GM23338 (cell line): ENCODE results near the gene TIGD7. TPM values are rescaled to one million over a fixed set of nuclear protein-coding genes. Genes with fewer than 3 reads are reported as not detected.

Source experiments
- ATAC-seq: fragments of 200-7000 bp; cut with Tn5 transposase; 3 replicates; pipeline ENCODE4 v1.9.1; 2020
- DNase-seq: peaks from one replicate; pipeline ENCODE4 v3.0.0-alpha.2; 2015; ENCODE audit warnings: low spot score
- H2AFZ ChIP-seq: fragments of 200-600 bp; sonication (generic); 2 replicates; pipeline ENCODE4 v1.8.0; 2016; ENCODE audit warnings: antibody characterized with exemption, mild to moderate bottlenecking, moderate library complexity
- H3F3A ChIP-seq: fragments of 200-600 bp; sonication (generic); replicated peaks from 2 replicates; pipeline ENCODE4 v1.8.0; 2017; ENCODE audit warnings: antibody characterized with exemption, mixed run types, low read depth
- H3K27ac ChIP-seq: fragments of 200-600 bp; sonication (generic); 2 replicates; pipeline ENCODE4 v1.6.1; 2016; ENCODE audit warnings: low read depth
- H3K27me3 ChIP-seq: fragments of 200-600 bp; sonication (generic); 2 replicates; pipeline ENCODE4 v1.8.0; 2016; ENCODE audit warnings: mild to moderate bottlenecking, mixed run types, moderate library complexity; ENCODE audit not compliant: insufficient read depth
- H3K36me3 ChIP-seq: fragments of 200-600 bp; sonication (generic); 2 replicates; pipeline ENCODE4 v1.8.0; 2016; ENCODE audit warnings: mild to moderate bottlenecking; ENCODE audit not compliant: insufficient read depth
- H3K4me1 ChIP-seq: fragments of 200-600 bp; sonication (generic); 2 replicates; pipeline ENCODE4 v1.8.0; 2016; ENCODE audit warnings: mild to moderate bottlenecking, moderate library complexity; ENCODE audit not compliant: insufficient read depth
- H3K4me2 ChIP-seq: fragments of 200-600 bp; sonication (generic); 2 replicates; pipeline ENCODE4 v1.7.1; 2017; ENCODE audit warnings: mixed run types
- H3K4me3 ChIP-seq: fragments of 200-600 bp; sonication (generic); 2 replicates; pipeline ENCODE4 v1.6.1; 2016; ENCODE audit warnings: mixed run types
- H3K79me2 ChIP-seq: fragments of 200-600 bp; sonication (generic); replicated peaks from 2 replicates; pipeline ENCODE4 v1.8.0; 2017; ENCODE audit warnings: mild to moderate bottlenecking; ENCODE audit not compliant: insufficient read depth
- H3K9me2 ChIP-seq: fragments of 200-600 bp; sonication (generic); 2 replicates; pipeline ENCODE4 v1.8.0; 2017; ENCODE audit not compliant: insufficient read depth
- H4K20me1 ChIP-seq: fragments of 200-600 bp; sonication (generic); replicated peaks from 2 replicates; pipeline ENCODE4 v1.8.0; 2017; ENCODE audit warnings: mild to moderate bottlenecking; ENCODE audit not compliant: insufficient read depth
- H3K27ac Mint-ChIP-seq: 2 replicates; pipeline ENCODE4 v1.8.0; 2020; ENCODE audit warnings: inconsistent platforms, mild to moderate bottlenecking, moderate library complexity, mixed read lengths
- H3K27me3 Mint-ChIP-seq: 3 replicates; pipeline ENCODE4 v1.8.0; 2022; ENCODE audit warnings: low read depth, mild to moderate bottlenecking, moderate library complexity, mixed read lengths, inconsistent platforms; ENCODE audit not compliant: insufficient read depth, poor library complexity
- H3K36me3 Mint-ChIP-seq: 3 replicates; pipeline ENCODE4 v1.8.0; 2021; ENCODE audit warnings: low read depth, mild to moderate bottlenecking, inconsistent platforms, moderate library complexity, mixed read lengths
- H3K4me1 Mint-ChIP-seq: 3 replicates; pipeline ENCODE4 v1.8.0; 2020; ENCODE audit warnings: mild to moderate bottlenecking, inconsistent platforms, mixed read lengths
- H3K4me3 Mint-ChIP-seq: 3 replicates; pipeline ENCODE4 v1.8.0; 2021; ENCODE audit warnings: moderate library complexity, mild to moderate bottlenecking, inconsistent platforms, mixed read lengths
- H3K9me3 Mint-ChIP-seq: 3 replicates; pipeline ENCODE4 v1.8.0; 2020; ENCODE audit warnings: moderate library complexity, mild to moderate bottlenecking, inconsistent platforms, mixed read lengths
- ETS1 ChIP-seq: IDR thresholded peaks from 2 replicates; pipeline ENCODE4 v1.6.1; 2016; ENCODE audit warnings: antibody characterized with exemption
- NANOG ChIP-seq: IDR thresholded peaks from 2 replicates; pipeline ENCODE4 v1.6.1; 2016; ENCODE audit warnings: antibody characterized with exemption, borderline replicate concordance
- REST ChIP-seq: IDR thresholded peaks from one replicate; pipeline ENCODE4 v1.6.1; 2018; ENCODE audit warnings: antibody characterized with exemption; ENCODE audit not compliant: unreplicated experiment
- ZNF114 ChIP-seq: fragments of 250-450 bp; sonication (Bioruptor Pico); IDR thresholded peaks from 2 replicates; pipeline ENCODE4 v1.5.0; 2020; ENCODE audit warnings: mild to moderate bottlenecking, moderate library complexity
- ZNF331 ChIP-seq: fragments of 250-450 bp; sonication (Bioruptor Pico); IDR thresholded peaks from 2 replicates; pipeline ENCODE4 v1.5.0; 2020; ENCODE audit warnings: low read depth, mild to moderate bottlenecking, moderate library complexity
- polyA plus RNA-seq: library from polyadenylated mRNA; unstranded; fragments of >200 nt; fragmentation: Nextera tagmentation; extraction: Ambion mirVana; gene quantifications from 2 replicates; pipeline ENCODE4 v1.2.1, GENCODE V29; 2016
- total RNA-seq: library from RNA; depleted of rRNA; stranded (reverse); fragments of >200 nt; shearing (Covaris generic); gene quantifications from 2 replicates; pipeline ENCODE4 v1.2.3, GENCODE V29; 2014
- TF ChIP-seq, protein P1 (sequence below), 2 experiments: fragments of 200-600 bp in 1 of 2; sonication (generic) in 1 of 2; conservative IDR thresholded peaks; 2 replicates each; pipeline versions ENCODE4 v1.5.1 to v1.6.1; 2016 to 2017; ENCODE audit warnings: antibody characterized with exemption in 2 of 2, low read depth in 2 of 2, mild to moderate bottlenecking in 2 of 2, moderate library complexity in 1 of 2
- TF ChIP-seq, protein P2 (sequence below): fragments of 250-450 bp; sonication (Bioruptor Pico); IDR thresholded peaks from 2 replicates; pipeline ENCODE4 v1.5.0; 2020; ENCODE audit warnings: mild to moderate bottlenecking, moderate library complexity

Gene TIGD7
- total and polyA plus RNA-seq, 2 experiments from 2014 or later = 3.9 to 8.0 TPM

DNA sequence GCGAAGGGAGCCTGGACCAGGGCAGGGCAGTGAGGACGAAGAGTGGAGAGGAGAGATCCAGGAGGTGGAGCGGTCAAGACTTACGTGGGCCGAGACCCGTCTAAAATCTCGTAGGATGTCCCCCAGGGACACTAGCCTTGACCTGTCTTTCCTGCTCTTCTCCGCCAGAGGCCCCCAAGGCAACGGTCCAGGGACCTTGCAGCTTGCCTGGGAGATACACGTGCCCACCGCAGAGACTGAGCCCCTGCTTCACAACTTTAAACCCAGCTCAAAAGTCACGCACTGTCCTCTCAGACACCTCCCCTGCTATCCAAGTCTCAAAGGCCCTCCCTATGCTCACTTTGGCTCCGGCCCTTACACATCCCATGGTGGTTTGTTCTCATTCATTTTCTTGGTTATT is 9.4 kb downstream of the TIGD7 start:
- Histone ChIP-seq H3K27ac (no peak overlapping the region), H3K4me3 (no peak overlapping the region), H3F3A (no peaks in the 10 kb centered on the region; the same call in 1 of the 2 replicates), H3K36me3 (peaks cover 9% of the 10 kb centered on the region), H3K9me2 (0 out of 2 replicates have a peak, but pooled peaks cover 6% of the 10 kb centered on the region), H4K20me1 (no peaks in the 10 kb centered on the region), H3K4me2 (peak overlapping the region; percentile 32; the same call in 1 of the 2 replicates), H3K4me1 (no peaks in the 10 kb centered on the region), H2AFZ (no peak overlapping the region), H3K79me2 (peaks cover 24% of the 10 kb centered on the region), H3K27me3 (no peaks in the 10 kb centered on the region)
- Mint-ChIP-seq H3K27ac (no peak overlapping the region), H3K36me3 (peaks cover 83% of the 10 kb centered on the region), H3K4me3 (no peak overlapping the region; the same call in 2 of the 3 replicates), H3K4me1 (no peaks in the 10 kb centered on the region; the same call in 2 of the 3 replicates), H3K27me3 (peaks cover 12% of the 10 kb centered on the region), H3K9me3 (peaks cover 75% of the 10 kb centered on the region)
- TF ChIP-seq REST = no peak
- TF ChIP-seq, protein P1, sequence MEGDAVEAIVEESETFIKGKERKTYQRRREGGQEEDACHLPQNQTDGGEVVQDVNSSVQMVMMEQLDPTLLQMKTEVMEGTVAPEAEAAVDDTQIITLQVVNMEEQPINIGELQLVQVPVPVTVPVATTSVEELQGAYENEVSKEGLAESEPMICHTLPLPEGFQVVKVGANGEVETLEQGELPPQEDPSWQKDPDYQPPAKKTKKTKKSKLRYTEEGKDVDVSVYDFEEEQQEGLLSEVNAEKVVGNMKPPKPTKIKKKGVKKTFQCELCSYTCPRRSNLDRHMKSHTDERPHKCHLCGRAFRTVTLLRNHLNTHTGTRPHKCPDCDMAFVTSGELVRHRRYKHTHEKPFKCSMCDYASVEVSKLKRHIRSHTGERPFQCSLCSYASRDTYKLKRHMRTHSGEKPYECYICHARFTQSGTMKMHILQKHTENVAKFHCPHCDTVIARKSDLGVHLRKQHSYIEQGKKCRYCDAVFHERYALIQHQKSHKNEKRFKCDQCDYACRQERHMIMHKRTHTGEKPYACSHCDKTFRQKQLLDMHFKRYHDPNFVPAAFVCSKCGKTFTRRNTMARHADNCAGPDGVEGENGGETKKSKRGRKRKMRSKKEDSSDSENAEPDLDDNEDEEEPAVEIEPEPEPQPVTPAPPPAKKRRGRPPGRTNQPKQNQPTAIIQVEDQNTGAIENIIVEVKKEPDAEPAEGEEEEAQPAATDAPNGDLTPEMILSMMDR (conservative IDR thresholded peaks at IDR 0.05; ENCODE audit: low read depth in 2 of 2) = peak; percentile 17 to 54; a peak in 2 of 4 replicates
- peak; percentile 48 for DNase-seq
- peak; percentile 75 for ATAC-seq

- Mint-ChIP-seq H3K9me3 (peaks cover 75% of the 10 kb centered on the region), H3K4me3 (no peak overlapping the region), H3K27me3 (peaks cover 12% of the 10 kb centered on the region), H3K36me3 (peaks cover 83% of the 10 kb centered on the region), H3K4me1 (no peaks in the 10 kb centered on the region; the same call in 2 of the 3 replicates), H3K27ac (no peak overlapping the region)
- DNase-seq (peak; percentile 30), ATAC-seq (peak; percentile 80)
- Histone ChIP-seq H2AFZ (no peak overlapping the region), H3K4me1 (no peaks in the 10 kb centered on the region), H3K4me3 (peak overlapping the region; percentile 17; the same call in 1 of the 2 replicates), H3K27me3 (no peaks in the 10 kb centered on the region), H4K20me1 (no peaks in the 10 kb centered on the region), H3K4me2 (peak overlapping the region; percentile 32; the same call in 1 of the 2 replicates), H3F3A (no peaks in the 10 kb centered on the region; the same call in 1 of the 2 replicates), H3K27ac (no peak overlapping the region), H3K79me2 (peaks cover 29% of the 10 kb centered on the region), H3K9me2 (0 out of 2 replicates have a peak, but pooled peaks cover 6% of the 10 kb centered on the region), H3K36me3 (peaks cover 15% of the 10 kb centered on the region)
- no peak for TF ChIP-seq NANOG
- TF ChIP-seq ETS1 = no peak
- TF ChIP-seq ZNF331 (CRISPR knock-in tag) = no peak
- TF ChIP-seq, protein P2, sequence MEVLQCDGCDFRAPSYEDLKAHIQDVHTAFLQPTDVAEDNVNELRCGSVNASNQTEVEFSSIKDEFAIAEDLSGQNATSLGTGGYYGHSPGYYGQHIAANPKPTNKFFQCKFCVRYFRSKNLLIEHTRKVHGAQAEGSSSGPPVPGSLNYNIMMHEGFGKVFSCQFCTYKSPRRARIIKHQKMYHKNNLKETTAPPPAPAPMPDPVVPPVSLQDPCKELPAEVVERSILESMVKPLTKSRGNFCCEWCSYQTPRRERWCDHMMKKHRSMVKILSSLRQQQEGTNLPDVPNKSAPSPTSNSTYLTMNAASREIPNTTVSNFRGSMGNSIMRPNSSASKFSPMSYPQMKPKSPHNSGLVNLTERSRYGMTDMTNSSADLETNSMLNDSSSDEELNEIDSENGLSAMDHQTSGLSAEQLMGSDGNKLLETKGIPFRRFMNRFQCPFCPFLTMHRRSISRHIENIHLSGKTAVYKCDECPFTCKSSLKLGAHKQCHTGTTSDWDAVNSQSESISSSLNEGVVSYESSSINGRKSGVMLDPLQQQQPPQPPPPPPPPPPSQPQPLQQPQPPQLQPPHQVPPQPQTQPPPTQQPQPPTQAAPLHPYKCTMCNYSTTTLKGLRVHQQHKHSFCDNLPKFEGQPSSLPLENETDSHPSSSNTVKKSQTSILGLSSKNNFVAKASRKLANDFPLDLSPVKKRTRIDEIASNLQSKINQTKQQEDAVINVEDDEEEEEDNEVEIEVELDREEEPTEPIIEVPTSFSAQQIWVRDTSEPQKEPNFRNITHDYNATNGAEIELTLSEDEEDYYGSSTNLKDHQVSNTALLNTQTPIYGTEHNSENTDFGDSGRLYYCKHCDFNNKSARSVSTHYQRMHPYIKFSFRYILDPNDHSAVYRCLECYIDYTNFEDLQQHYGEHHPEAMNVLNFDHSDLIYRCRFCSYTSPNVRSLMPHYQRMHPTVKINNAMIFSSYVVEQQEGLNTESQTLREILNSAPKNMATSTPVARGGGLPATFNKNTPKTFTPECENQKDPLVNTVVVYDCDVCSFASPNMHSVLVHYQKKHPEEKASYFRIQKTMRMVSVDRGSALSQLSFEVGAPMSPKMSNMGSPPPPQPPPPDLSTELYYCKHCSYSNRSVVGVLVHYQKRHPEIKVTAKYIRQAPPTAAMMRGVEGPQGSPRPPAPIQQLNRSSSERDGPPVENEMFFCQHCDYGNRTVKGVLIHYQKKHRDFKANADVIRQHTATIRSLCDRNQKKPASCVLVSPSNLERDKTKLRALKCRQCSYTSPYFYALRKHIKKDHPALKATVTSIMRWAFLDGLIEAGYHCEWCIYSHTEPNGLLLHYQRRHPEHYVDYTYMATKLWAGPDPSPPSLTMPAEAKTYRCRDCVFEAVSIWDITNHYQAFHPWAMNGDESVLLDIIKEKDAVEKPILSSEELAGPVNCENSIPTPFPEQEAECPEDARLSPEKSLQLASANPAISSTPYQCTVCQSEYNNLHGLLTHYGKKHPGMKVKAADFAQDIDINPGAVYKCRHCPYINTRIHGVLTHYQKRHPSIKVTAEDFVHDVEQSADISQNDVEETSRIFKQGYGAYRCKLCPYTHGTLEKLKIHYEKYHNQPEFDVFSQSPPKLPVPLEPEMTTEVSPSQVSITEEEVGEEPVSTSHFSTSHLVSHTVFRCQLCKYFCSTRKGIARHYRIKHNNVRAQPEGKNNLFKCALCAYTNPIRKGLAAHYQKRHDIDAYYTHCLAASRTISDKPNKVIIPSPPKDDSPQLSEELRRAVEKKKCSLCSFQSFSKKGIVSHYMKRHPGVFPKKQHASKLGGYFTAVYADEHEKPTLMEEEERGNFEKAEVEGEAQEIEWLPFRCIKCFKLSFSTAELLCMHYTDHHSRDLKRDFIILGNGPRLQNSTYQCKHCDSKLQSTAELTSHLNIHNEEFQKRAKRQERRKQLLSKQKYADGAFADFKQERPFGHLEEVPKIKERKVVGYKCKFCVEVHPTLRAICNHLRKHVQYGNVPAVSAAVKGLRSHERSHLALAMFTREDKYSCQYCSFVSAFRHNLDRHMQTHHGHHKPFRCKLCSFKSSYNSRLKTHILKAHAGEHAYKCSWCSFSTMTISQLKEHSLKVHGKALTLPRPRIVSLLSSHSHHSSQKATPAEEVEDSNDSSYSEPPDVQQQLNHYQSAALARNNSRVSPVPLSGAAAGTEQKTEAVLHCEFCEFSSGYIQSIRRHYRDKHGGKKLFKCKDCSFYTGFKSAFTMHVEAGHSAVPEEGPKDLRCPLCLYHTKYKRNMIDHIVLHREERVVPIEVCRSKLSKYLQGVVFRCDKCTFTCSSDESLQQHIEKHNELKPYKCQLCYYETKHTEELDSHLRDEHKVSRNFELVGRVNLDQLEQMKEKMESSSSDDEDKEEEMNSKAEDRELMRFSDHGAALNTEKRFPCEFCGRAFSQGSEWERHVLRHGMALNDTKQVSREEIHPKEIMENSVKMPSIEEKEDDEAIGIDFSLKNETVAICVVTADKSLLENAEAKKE (CRISPR knock-in tag) = no peak
- TF ChIP-seq ZNF114 = no peak
Observed at GRCh38 chr16:3295209-3295608, 10.0 kb downstream of the TIGD7 start.
